ENCODE results near the gene CCDC78. TPM values are rescaled to one million over a fixed set of nuclear protein-coding genes. Genes with fewer than 3 reads are reported as not detected.

CCDC78 gene
- total and polyA plus RNA-seq, 12 donors = 0.21 to 1.7 (median 0.55) TPM; not detected in 1

DNA sequence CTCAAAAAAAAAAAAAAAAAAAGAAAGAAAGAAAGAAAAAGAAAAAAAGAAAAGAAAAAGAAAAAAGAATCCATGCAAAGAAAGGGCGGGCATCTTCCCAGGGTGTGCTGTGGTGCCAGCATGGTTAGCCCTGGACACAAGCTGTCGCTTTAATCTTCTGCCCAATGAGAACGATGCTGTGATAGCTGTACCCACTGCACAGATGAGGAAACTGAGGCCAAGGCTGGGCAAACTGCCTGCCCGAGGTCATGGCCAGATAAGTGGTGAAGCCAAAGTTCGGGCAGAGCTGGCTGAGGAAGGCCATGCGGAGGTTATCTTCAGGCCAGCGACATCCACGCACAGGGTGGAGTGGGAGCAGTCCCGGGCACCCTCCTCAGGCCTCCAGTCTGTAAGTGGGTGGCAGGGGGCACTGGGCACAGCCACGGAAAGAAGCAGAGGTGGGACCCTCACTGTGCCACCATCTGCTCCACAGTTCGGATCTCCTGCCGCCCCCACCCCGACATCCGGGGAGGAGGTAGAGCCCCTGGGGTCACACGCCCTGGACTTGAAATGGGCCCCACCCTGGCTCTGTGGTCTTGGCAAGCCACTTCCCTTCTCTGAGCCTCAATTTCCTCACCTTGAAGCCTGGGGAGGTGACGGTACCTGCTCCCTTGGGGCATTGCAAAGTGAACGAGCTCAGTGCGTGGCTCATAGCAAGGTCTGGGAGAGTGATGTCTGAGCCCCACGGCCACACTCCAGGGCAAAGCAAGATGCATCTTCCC is 27.2 kb downstream of the CCDC78 start:
- intact Hi-C loops (cut with DNase I) = no loop called here
- H3K9me3 ChIP-seq = no peaks in the 10 kb centered on the region
- no peak overlapping the region for H3K4me3 ChIP-seq
- TF ChIP-seq, protein P1, sequence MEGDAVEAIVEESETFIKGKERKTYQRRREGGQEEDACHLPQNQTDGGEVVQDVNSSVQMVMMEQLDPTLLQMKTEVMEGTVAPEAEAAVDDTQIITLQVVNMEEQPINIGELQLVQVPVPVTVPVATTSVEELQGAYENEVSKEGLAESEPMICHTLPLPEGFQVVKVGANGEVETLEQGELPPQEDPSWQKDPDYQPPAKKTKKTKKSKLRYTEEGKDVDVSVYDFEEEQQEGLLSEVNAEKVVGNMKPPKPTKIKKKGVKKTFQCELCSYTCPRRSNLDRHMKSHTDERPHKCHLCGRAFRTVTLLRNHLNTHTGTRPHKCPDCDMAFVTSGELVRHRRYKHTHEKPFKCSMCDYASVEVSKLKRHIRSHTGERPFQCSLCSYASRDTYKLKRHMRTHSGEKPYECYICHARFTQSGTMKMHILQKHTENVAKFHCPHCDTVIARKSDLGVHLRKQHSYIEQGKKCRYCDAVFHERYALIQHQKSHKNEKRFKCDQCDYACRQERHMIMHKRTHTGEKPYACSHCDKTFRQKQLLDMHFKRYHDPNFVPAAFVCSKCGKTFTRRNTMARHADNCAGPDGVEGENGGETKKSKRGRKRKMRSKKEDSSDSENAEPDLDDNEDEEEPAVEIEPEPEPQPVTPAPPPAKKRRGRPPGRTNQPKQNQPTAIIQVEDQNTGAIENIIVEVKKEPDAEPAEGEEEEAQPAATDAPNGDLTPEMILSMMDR (IDR thresholded peaks at IDR 0.05) = no peak
- DNase-seq (no peak), ATAC-seq (no peak)
- H3K27me3 ChIP-seq = peaks cover 43 to 99% (median 98%) of the 10 kb centered on the region in 7 donors
- WGBS, 2 donors = 72 to 74% methylated on average over 19 of the region's 19 CpGs
- H3K27ac ChIP-seq = no peak overlapping the region
- no peaks in the 10 kb centered on the region for H3K36me3 ChIP-seq
- peaks cover 3 to 28% (median 16%) of the 10 kb centered on the region in 9 donors for H3K4me1 ChIP-seq

DNA sequence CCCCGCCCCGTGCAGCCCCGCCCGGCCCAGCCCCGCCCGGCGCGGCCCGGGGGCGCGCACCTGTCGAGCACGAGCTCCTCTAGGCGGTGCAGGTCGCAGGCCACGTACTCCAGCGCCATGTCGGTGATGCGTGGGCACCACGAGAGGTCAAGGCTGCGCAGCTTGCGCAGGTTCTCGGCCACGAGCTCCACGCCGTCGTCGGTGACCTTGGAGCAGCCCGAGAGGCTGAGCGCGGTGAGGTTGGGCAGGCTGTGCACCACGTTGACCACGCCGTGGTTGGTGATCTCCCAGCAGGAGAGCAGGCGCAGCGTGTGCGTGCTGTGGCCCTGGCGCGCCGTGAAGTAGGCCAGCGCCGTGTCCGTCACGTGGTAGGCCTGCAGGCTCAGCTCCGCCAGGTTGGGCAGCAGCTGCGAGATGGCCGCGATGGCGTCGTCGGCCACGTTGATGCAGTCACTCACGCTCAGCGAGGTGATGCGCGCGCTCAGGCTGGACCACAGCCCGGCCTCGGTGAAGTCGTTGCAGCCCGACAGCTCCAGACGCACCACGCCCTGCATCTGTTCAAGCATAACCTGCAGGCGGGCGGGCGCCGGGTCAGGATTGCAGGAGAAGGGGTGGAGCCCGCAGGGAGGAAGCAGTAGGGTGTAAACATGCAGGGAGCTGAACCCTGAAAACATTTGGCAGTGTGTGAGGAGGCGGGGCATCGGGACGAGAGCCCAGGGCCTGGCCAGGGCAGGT is 30.7 kb downstream of the CCDC78 start:
- no peaks in the 10 kb centered on the region for H3K9me3 ChIP-seq
- intact Hi-C loops (cut with DNase I) = no loop called here
- H3K27ac ChIP-seq = no peak overlapping the region
- no peak for DNase-seq
- no peaks in the 10 kb centered on the region for H3K36me3 ChIP-seq
- 2 to 4% methylated on average over 62 to 71 of the region's 71 CpGs for WGBS, 2 donors
- H3K27me3 ChIP-seq = peaks cover 25 to 93% (median 88%) of the 10 kb centered on the region in 7 donors
- TF ChIP-seq, protein P1 (IDR thresholded peaks at IDR 0.05) = no peak
- peak overlapping the region in 3 of 10 donors; percentile 19 to 44 (median 28) for H3K4me3 ChIP-seq
- H3K4me1 ChIP-seq = peaks cover 5 to 26% (median 20%) of the 10 kb centered on the region in 9 donors
- peak in 2 of 8 donors; percentile 25 to 36 for ATAC-seq

DNA sequence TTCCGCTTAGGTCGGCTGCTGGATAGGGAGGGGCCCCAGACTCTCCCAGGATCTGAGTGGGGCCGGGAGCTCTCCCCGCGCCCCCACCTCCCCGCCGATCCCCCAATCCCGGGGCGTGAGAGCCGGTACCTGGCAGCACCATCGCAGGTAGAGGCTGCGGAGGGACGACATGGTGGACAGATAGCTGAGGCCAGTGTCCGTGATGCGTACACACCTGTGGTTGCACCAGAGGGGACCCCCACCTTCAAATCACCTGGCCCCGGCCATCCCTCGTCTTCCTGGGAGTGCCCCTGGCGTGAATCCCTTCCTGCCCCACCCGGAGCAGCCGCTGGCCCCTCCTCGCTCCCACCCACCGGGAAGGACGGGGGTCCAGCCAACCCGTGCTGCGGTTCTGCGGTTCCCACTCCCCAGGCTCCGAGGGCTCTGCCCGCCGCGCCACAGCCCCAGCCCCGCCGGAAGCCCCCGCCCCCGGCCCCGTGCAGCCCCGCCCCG is 31.3 kb downstream of the CCDC78 start:
- Histone ChIP-seq H3K4me1 (peaks cover 7 to 28% (median 22%) of the 10 kb centered on the region in 9 donors), H3K9me3 (no peaks in the 10 kb centered on the region), H3K27ac (no peak overlapping the region), H3K4me3 (peak overlapping the region in 1 of 10 donors; percentile 44), H3K27me3 (peaks cover 20 to 87% (median 82%) of the 10 kb centered on the region in 7 donors), H3K36me3 (no peaks in the 10 kb centered on the region)
- ATAC-seq (no peak), DNase-seq (no peak)
- intact Hi-C loops (cut with DNase I) = no loop called here
- WGBS, 2 donors = 1 to 2% methylated on average over 26 to 37 of the region's 37 CpGs
- TF ChIP-seq, protein P1 (IDR thresholded peaks at IDR 0.05) = no peak

DNA sequence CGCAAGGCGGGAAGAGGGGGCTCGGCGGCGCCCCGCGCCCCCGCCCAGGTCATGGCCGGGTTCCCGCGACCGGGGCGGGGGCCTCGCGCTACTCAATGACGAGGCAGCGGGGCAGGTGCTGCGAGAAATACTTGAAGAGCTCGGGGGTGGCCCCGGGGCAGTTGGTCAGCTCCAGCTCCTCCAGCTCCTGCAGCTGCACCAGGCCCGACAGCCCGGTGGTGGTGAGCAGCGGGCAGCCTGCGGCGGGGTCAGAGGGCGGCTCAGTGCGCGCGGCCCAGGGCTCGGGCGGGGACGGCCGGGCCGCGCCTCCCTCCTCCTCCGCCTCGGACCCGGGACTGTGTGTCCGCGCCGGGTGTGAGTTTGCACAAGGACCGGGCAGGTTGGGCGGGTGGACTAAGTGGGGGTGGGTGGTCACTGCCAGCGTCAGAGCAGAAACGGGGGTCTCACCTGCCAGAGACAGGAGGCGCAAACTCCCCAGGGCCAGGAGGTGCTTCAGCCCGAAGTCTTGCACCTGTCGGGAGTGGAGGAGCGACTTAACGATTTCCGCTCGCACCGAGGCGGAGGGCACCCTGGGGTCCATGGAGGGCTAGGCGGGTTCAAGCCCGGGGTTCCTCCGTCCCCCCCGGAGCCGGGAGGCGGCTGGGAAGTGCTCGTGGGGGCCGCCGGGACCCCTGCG is 31.9 kb downstream of the CCDC78 start:
- Histone ChIP-seq H3K9me3 (no peaks in the 10 kb centered on the region), H3K27ac (no peak overlapping the region), H3K36me3 (no peaks in the 10 kb centered on the region), H3K4me3 (peak overlapping the region in 1 of 10 donors; percentile 44), H3K27me3 (peaks cover 20 to 81% (median 76%) of the 10 kb centered on the region in 7 donors), H3K4me1 (peaks cover 12 to 34% (median 28%) of the 10 kb centered on the region in 9 donors)
- TF ChIP-seq, protein P1 (IDR thresholded peaks at IDR 0.05) = no peak
- ATAC-seq = no peak
- intact Hi-C loops (cut with DNase I) = no loop called here
- DNase-seq = no peak
- WGBS, 2 donors = 1 to 3% methylated on average over 38 to 64 of the region's 64 CpGs

All from heart right ventricle (tissue), 16 donors.